T-helper 1 cell (primary cell): Measurements from ENCODE around the gene APBA2.
A peak's percentile ranks its signal among the peaks of the same experiment; 100 is the strongest.

ENCODE experiments used
- DNase-seq, 5 donors: peaks; one replicate each; pipeline ENCODE4 v3.0.0-alpha.2; 2012 to 2020

APBA2 gene

GRCh38 chr15:28897861-28898585, 12.2 kb downstream of the APBA2 start:
- no peak for DNase-seq

GRCh38 chr15:28899061-28899738, 13.4 kb downstream of the APBA2 start:
- no peak for DNase-seq

- no peak for DNase-seq
Observed at GRCh38 chr15:28900041-28900891, 14.5 kb downstream of the APBA2 start.

- no peak for DNase-seq
Observed at GRCh38 chr15:28900892-28901586, 15.3 kb downstream of the APBA2 start.

GRCh38 chr15:28901587-28901980, 15.8 kb downstream of the APBA2 start:
- DNase-seq, result no peak

- DNase-seq, result no peak
Observed at GRCh38 chr15:28901987-28902745, 16.4 kb downstream of the APBA2 start.

- no peak for DNase-seq
Observed at GRCh38 chr15:28902856-28903255, 17.1 kb downstream of the APBA2 start.

- no peak for DNase-seq
Observed at GRCh38 chr15:28903555-28903954, 17.8 kb downstream of the APBA2 start.

- DNase-seq, result no peak
Observed at GRCh38 chr15:28904003-28904402, 18.2 kb downstream of the APBA2 start.

- DNase-seq, result no peak
Observed at GRCh38 chr15:28904541-28905315, 19.0 kb downstream of the APBA2 start.

- DNase-seq, result no peak
Observed at GRCh38 chr15:28907338-28907960, 21.7 kb downstream of the APBA2 start.

- no peak for DNase-seq
Observed at GRCh38 chr15:28909958-28910500, 24.3 kb downstream of the APBA2 start.

- no peak for DNase-seq
Observed at GRCh38 chr15:28911310-28911931, 25.6 kb downstream of the APBA2 start.

GRCh38 chr15:28912422-28912821, 26.6 kb downstream of the APBA2 start:
- no peak for DNase-seq

- peak in 1 of 5 donors; percentile 8 for DNase-seq
Observed at GRCh38 chr15:28913171-28913765, 27.5 kb downstream of the APBA2 start.

GRCh38 chr15:28914046-28914445, 28.3 kb downstream of the APBA2 start:
- DNase-seq, result no peak

GRCh38 chr15:28914483-28915023, 28.8 kb downstream of the APBA2 start:
- no peak for DNase-seq

GRCh38 chr15:28915041-28915810, 29.5 kb downstream of the APBA2 start:
- no peak for DNase-seq
